ENCODE data around the gene PSG2.
"Not testable (repeated sequence)": the region's sequence is repeated elsewhere in the genome, so short reads cannot be mapped to it uniquely, and the experiment has no call there.

Gene PSG2

GRCh38 chr19:43083721-43084120 is 1.2 kb upstream of the PSG2 start:
- DNase-seq; intact Hi-C loops (cut with DNase I): not testable (repeated sequence)

GRCh38 chr19:43078311-43078710 is 4.2 kb downstream of the PSG2 start:
- intact Hi-C loops (cut with DNase I): no loop called here
- no peak for DNase-seq

DNA sequence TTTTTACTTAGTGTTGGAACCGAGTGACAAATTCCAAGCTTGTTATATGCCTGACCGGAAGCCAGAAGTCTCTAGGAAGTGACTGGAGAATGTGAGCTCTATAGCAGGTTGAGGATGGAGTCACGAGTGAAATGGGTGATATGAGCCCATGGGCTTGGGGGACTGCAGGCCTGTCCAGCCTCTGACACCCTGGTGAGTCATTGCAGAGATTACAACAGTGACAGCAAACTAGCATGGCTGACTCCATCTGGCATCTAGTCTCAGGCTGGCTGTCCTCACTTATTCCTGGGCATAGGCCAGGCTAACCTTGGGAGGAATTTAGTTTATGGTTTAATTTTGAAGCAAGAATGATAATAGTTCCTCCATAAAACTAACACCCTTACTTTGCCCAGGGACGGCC is 4.6 kb downstream of the PSG2 start:
- intact Hi-C loops (cut with DNase I); DNase-seq: not testable (repeated sequence)

DNA sequence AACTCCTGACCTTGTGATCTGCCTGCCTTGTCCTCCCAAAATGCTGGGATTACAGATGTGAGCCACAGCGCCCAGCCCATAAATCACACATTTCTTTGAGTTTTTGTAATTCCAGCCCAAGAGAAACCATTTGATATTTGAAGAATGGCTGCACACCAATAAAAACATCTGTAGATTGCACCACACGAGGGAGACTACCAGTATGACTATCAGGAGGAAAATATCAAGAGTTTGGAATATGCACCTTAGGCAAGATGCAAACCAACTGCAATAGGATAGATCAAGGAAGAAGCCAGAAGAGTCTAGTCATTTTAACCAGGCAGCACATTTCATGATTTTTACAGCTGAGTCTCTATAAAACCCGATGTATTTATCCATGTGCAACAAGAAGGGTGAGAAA is 20.1 kb downstream of the PSG2 start:
- intact Hi-C loops (cut with DNase I); DNase-seq: not testable (repeated sequence)

DNA sequence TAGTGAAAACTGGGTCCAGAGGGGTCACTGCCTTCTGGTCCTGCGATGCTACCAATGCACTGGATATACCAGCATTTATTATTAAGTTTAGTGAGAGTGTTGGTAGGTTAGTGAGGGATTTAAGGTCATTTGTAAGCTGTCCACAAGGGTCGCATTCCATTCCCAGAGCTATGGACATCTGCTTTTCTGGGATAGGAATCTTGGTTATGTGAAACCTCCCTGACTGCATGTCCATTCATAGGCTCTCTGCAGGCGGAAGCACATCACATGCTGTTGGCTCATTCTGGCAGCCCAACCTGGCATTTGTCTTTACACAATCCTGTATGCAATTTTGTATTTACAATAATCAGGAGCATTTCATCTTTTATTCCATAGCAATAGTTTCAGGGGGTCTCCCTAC is 21.2 kb downstream of the PSG2 start:
- intact Hi-C loops (cut with DNase I); DNase-seq: not testable (repeated sequence)

- DNase-seq; intact Hi-C loops (cut with DNase I): not testable (repeated sequence)
Observed at GRCh38 chr19:43060254-43060653, 22.2 kb downstream of the PSG2 start.

GRCh38 chr19:43059482-43059881 is 23.0 kb downstream of the PSG2 start:
- intact Hi-C loops (cut with DNase I); DNase-seq: not testable (repeated sequence)

DNA sequence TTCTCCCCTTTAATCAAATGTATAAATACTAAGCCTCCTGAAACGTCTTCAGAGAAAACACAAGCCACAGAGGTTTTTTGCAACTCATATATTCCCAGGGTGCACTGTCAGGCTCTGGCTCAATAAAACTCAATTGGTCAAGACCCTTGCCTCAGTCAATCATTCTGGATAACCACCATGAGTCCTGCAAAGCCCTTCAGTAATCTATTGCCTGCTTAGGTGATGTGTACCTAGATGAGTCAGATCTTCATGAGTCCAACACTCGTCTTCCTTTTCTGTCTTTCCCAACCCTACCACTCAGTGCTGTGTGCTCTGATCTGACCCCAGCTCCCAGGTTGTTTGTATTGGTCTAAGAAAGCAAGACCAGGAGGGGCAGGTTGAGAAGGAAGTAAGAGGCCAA is 24.1 kb downstream of the PSG2 start:
- intact Hi-C loops (cut with DNase I); DNase-seq: not testable (repeated sequence)

DNA sequence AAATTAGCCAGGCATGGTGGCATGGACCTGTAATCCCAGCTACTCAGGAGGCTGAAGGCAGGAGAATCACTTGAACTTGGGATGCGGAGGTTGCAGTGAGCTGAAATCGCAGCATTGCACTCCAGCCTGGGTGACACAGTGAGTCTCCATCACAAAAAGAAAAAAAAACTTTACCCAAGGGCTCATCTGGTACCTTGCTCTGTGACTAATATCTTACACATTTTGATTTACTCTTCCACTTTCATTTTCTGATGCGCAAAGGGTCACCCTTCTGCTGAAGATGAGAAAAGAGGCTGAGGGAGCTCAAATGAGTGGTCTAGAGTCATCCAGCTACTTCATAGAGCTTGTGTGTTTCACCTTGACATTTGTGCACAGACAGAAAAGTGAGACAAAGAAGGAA is 34.5 kb downstream of the PSG2 start:
- not testable (repeated sequence) for DNase-seq

GRCh38 chr19:43046578-43046977 is 35.9 kb downstream of the PSG2 start:
- DNase-seq; intact Hi-C loops (cut with DNase I): not testable (repeated sequence)

More for the DNA sequence above, 34.5 kb downstream of the PSG2 start:
- intact Hi-C loops (cut with DNase I): not testable (repeated sequence)

DNA sequence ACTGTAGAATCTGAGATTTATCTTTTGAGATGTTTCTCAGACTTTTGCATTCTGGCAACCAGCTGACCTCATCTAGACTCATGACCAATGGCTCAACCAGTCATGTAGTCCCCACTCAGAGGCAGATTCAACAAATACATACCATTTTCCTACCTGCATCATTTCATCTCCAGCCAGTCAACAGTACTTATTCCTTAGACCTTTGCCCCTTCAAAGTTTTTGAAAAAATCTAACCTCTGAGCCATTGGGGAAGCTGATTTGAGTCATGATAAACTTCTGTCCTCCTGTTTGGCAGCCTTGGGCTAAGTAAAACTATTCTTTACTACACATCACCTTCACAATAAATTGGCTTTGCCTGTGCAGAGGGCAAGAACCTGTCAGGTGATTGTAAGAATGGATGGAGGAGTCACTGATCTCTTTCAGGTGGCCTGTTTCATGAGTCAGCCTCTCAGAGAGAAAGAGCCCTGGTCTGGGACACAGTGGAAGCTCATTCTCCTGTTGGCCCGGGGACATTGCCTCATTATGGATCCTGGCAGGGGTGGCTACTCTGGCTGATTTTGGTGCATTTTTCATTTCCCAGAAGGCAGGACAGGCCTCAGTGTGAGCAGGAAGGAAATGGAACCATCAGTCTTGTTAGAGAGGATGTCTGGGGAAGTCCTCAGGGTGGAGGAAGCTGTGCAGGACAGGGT is 38.9 kb downstream of the PSG2 start:
- intact Hi-C loops (cut with DNase I): not testable (repeated sequence)

DNA sequence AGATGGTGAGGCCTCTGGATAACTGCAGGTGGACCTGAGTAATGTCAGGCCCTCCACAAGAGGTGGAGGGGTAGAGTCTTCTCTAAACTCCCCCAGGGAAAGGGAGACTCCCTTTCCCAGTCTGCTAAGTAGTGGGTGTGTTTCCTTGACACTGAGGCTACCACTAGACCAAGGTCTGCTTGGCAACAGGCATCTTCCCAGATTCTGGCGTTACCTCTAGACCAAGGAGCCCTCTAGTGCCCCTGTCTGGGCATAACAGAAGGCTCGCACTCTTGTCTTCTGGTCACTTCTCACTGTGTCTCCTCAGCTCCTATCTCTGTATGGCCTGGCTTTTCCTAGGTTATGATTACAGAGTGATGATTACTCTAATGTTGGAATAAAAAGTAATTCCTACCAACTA is 50.9 kb downstream of the PSG2 start:
- DNase-seq; intact Hi-C loops (cut with DNase I): not testable (repeated sequence)

More for the DNA sequence above, 38.9 kb downstream of the PSG2 start:
- DNase-seq: not testable (repeated sequence)

- no peak for DNase-seq
- intact Hi-C loops (cut with DNase I): no loop called here
Observed at GRCh38 chr19:43028866-43029265, 53.6 kb downstream of the PSG2 start.

DNA sequence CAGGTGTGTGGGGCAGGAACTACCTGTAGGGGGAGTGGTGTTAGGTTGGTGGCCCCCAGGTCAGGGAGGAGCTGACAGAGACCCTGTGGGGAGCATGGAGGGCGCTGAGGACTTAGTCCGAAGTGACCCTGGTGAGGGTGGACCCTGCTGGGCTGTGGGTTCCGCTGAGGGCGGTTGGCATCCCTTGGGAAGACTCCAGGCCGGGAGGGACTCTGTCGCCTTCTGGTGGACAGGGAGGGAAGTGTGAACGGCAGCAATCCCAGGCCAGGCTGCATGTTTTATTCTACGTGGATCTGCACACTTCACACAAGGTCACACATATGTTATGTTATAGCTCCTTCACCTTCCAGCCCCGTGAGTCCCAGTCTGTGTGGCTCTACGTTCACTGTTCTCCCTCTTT is 54.5 kb downstream of the PSG2 start:
- intact Hi-C loops (cut with DNase I); DNase-seq: not testable (repeated sequence)

- DNase-seq; intact Hi-C loops (cut with DNase I): not testable (repeated sequence)
Observed at GRCh38 chr19:43027061-43027460, 55.4 kb downstream of the PSG2 start.

GRCh38 chr19:43026369-43026768 is 56.1 kb downstream of the PSG2 start, which contains the start of gene PSG11:
TSS of gene PSG11 (minus strand) at chr19:43026469. CDS start at chr19:43026372, 97 bp downstream.
- intact Hi-C loops (cut with DNase I); DNase-seq: not testable (repeated sequence)

GRCh38 chr19:43022098-43022497 is 60.4 kb downstream of the PSG2 start:
- DNase-seq; intact Hi-C loops (cut with DNase I): not testable (repeated sequence)

- intact Hi-C loops (cut with DNase I); DNase-seq: not testable (repeated sequence)
Observed at GRCh38 chr19:43021629-43022028, 60.9 kb downstream of the PSG2 start.

DNA sequence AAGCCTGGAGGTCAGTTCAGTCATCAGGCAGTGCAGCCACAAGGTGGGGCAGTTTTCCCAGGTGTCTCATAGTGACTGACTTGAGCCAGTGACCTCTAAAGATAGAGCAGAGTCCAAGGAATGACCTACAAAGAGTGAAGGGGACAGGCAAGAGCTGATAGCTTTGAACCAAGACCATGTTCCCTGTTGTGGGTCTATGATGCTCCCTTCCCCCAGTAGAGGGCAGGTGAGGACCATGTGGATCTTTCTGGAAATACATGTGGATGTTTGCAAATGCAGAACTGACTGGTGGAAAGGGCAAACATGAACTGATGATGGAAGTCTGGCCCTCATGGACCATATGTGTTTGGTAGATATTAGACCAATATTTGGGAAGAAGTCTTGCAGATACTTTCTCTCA is 62.9 kb downstream of the PSG2 start:
- intact Hi-C loops (cut with DNase I); DNase-seq: not testable (repeated sequence)
